Caco-2 (cell line): ENCODE data around the gene DR1. TPM values are rescaled to one million over a fixed set of nuclear protein-coding genes. Genes with fewer than 3 reads are reported as not detected.

Experiments used
- BruUV-seq: library from RNA; stranded (reverse); fragments of 400-500 nt; replicated peaks from 2 replicates; lab custom pipeline; 2021; lab: Mats Ljungman, UMichigan
- CTCF ChIA-PET: fragments of 300-600 bp; sonication (Branson Sonifier 250); formaldehyde crosslinking; loops from one replicate; lab custom pipeline; 2022; ENCODE audit warnings: antibody characterized with exemption; lab: Charles Lee
- POLR2A ChIA-PET: fragments of 300-600 bp; sonication (Branson Sonifier 250); formaldehyde crosslinking; loops from one replicate; lab custom pipeline; 2022; ENCODE audit warnings: antibody characterized with exemption; lab: Charles Lee
- DNase-seq, 2 experiments: peaks; one replicate each; pipeline versions ENCODE4 v3.0.0 to v3.0.0-alpha.2; 2020 to 2022
- H3K27me3 ChIP-seq: replicated peaks from 2 replicates; pipeline ENCODE4 v1.6.0; 2011; ENCODE audit warnings: low read length; ENCODE audit not compliant: control insufficient read depth, insufficient read depth
- H3K36me3 ChIP-seq: 2 replicates; pipeline ENCODE4 v1.5.1; 2011; ENCODE audit warnings: low read length; ENCODE audit not compliant: control insufficient read depth, insufficient read depth
- H3K4me1 ChIP-seq: fragments of 250-450 bp; sonication (Bioruptor Pico); 2 replicates; pipeline ENCODE4 v1.5.1; 2020; ENCODE audit warnings: mild to moderate bottlenecking
- H3K4me3 ChIP-seq: 2 replicates; pipeline ENCODE4 v1.5.1; 2011; ENCODE audit warnings: low read depth, mild to moderate bottlenecking, control low read depth, low read length
- H3K9me3 ChIP-seq: fragments of 250-450 bp; sonication (Bioruptor Pico); 2 replicates; pipeline ENCODE4 v1.5.1; 2020; ENCODE audit warnings: mild to moderate bottlenecking, moderate library complexity
- H3K27ac Mint-ChIP-seq: one replicate; pipeline ENCODE4 v1.8.0; 2022; ENCODE audit warnings: mixed read lengths; ENCODE audit not compliant: unreplicated experiment
- H3K27me3 Mint-ChIP-seq: one replicate; pipeline ENCODE4 v1.8.0; 2022; ENCODE audit warnings: mixed read lengths; ENCODE audit not compliant: insufficient read depth, unreplicated experiment
- H3K36me3 Mint-ChIP-seq: one replicate; pipeline ENCODE4 v1.8.0; 2022; ENCODE audit warnings: mild to moderate bottlenecking, mixed read lengths; ENCODE audit not compliant: insufficient read depth, unreplicated experiment
- H3K4me1 Mint-ChIP-seq: one replicate; pipeline ENCODE4 v1.8.0; 2022; ENCODE audit warnings: low read depth, mixed read lengths; ENCODE audit not compliant: unreplicated experiment
- H3K4me3 Mint-ChIP-seq: one replicate; pipeline ENCODE4 v1.8.0; 2022; ENCODE audit warnings: mild to moderate bottlenecking, moderate library complexity, mixed read lengths; ENCODE audit not compliant: unreplicated experiment
- H3K9me3 Mint-ChIP-seq: one replicate; pipeline ENCODE4 v1.8.0; 2022; ENCODE audit warnings: mixed read lengths; ENCODE audit not compliant: unreplicated experiment
- intact Hi-C: fragments of 100-400 bp; cut with micrococcal nuclease; formaldehyde crosslinking; loops from one replicate; pipeline ENCODE4 v1.10.0; 2022; ENCODE audit not compliant: unreplicated experiment
- total RNA-seq: library from RNA; stranded (reverse); gene quantifications from 2 replicates; pipeline ENCODE4 v1.2.3, GENCODE V29; 2022
- TF ChIP-seq, protein P1 (sequence below), 2 experiments: fragments of 200-600 bp in 1 of 2; IDR thresholded peaks; 1 replicate in 1 of 2; 2 replicates in 1 of 2; pipeline versions ENCODE4 v1.5.1 to v1.8.0; 2011 to 2022; ENCODE audit warnings: antibody characterized with exemption in 1 of 2, control low read depth in 1 of 2, inconsistent platforms in 1 of 2, low read depth in 1 of 2, low read length in 1 of 2, mild to moderate bottlenecking in 1 of 2, moderate library complexity in 1 of 2; ENCODE audit not compliant: insufficient read depth in 1 of 2, severe bottlenecking in 1 of 2, unreplicated experiment in 1 of 2

The DR1 gene
- total RNA-seq, 1 experiment from 2014 or later: 30.5 TPM

DNA sequence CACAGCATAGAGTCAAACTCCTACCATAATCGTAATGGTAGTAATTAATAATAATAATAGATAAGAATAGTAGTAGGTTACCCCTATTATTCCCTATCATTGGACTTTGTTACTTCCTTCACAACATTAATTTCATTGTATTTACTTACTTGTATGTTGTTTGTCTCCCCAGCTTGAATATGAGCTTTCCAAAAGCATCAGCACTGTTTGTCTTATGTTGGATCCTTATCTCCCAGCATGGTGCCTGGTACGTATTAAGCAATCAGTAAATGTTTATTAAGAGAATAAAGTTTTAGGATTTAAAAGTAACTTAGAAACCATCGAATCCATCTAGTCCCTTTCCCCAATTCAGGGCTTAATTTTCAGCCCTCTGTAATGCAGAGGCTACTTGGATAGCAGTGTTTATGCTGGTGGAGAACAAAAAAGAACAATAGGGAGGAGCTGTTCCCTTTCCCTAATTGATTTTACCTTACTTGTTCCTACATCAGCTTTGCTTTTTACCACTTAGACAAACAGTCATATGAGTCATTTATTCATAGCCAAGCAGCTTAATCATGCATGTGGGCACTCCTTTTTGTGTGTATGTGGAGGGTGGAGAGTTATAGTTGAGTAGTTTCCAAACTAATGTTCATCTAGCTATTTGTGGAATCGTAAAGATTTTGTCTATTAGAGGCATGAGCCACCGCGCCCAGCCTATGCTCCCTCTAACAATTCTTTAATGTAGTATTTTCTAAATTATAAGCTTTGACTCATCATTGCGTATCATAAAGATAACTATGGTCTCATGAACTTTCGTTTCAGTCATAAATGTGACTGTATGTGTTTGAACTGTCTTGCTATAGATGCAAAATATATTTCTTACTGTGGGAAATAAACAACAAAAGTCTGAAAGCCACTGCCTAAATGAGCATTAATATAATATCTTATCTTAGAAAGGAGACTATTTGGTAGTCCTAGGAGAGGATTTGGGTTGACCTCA lies 20.9 kb upstream of the DR1 start:
- DNase-seq: no peak
- no peaks in the 10 kb centered on the region for H3K27me3 Mint-ChIP-seq
- Histone ChIP-seq H3K27me3 (no peaks in the 10 kb centered on the region), H3K4me1 (peaks cover 12% of the 10 kb centered on the region), H3K9me3 (no peaks in the 10 kb centered on the region), H3K4me3 (no peak overlapping the region), H3K36me3 (no peaks in the 10 kb centered on the region)
- POLR2A ChIA-PET: no interaction called here
- no peaks in the 10 kb centered on the region for H3K9me3 Mint-ChIP-seq
- TF ChIP-seq, protein P1, sequence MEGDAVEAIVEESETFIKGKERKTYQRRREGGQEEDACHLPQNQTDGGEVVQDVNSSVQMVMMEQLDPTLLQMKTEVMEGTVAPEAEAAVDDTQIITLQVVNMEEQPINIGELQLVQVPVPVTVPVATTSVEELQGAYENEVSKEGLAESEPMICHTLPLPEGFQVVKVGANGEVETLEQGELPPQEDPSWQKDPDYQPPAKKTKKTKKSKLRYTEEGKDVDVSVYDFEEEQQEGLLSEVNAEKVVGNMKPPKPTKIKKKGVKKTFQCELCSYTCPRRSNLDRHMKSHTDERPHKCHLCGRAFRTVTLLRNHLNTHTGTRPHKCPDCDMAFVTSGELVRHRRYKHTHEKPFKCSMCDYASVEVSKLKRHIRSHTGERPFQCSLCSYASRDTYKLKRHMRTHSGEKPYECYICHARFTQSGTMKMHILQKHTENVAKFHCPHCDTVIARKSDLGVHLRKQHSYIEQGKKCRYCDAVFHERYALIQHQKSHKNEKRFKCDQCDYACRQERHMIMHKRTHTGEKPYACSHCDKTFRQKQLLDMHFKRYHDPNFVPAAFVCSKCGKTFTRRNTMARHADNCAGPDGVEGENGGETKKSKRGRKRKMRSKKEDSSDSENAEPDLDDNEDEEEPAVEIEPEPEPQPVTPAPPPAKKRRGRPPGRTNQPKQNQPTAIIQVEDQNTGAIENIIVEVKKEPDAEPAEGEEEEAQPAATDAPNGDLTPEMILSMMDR (IDR thresholded peaks at IDR 0.05; ENCODE audit: insufficient read depth in 1 of 2, low read depth in 1 of 2, low read length in 1 of 2, severe bottlenecking in 1 of 2, unreplicated experiment in 1 of 2): no peak
- H3K27ac Mint-ChIP-seq: no peak overlapping the region
- H3K4me1 Mint-ChIP-seq: no peaks in the 10 kb centered on the region
- H3K4me3 Mint-ChIP-seq: no peak overlapping the region
- H3K36me3 Mint-ChIP-seq: no peaks in the 10 kb centered on the region
- BruUV-seq: no TSS peak
- CTCF ChIA-PET: interaction anchor here (0.7 kb wide), 1 partner anchor 20 kb away, joined by 3 read pairs; no protein-coding TSS in a partner anchor
- intact Hi-C loops: no loop called here

DNA sequence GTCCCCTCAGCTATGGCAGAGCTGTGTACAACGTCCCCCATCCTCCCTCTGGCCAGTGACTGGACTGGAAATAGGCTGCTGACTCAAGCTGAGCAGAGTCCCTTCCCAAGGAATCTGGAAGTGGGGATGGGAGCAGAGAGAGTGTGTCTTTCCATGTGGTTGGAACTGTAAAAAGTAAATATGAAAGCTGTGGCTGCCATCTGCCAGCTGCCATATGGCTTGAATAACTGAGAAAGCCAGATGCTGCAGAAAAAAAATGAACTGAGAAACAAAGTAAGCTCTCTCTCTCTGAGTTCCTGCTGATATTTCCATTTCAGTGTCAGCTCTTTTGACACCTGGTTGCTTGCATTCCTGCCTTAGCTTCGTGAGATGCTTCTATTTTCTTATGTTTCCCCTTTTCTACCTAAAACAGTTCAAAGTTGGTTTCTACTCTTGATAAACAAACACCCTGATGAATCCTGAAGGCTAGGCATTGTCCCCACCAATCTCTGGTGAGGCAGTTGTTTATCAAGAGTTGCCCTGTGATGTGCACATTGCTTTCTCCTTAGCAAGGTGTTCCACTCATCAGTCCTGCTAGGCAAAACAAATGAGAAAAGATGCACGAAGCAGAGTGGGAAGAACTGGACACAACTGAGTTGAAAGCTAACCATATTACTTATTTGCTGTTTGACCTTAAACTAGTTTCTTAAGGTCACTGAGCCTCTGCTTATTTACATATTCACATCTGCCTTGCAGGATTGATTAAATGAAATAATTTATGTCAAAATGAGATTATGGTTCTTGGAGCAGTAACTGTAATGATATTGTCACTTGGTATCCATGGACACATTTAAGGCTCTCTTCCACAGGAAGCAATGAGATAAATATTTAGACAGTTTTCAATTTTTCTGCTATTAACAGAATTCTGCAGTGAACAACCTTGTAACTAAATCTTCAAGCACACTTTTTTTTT lies 16.6 kb upstream of the DR1 start:
- BruUV-seq: no TSS peak
- ChIA-PET POLR2A (no interaction called here), CTCF (no interaction called here)
- Mint-ChIP-seq H3K4me1 (no peaks in the 10 kb centered on the region), H3K27ac (no peak overlapping the region), H3K9me3 (no peaks in the 10 kb centered on the region), H3K36me3 (no peaks in the 10 kb centered on the region), H3K27me3 (no peaks in the 10 kb centered on the region), H3K4me3 (no peak overlapping the region)
- no peak for DNase-seq
- Histone ChIP-seq H3K4me3 (no peak overlapping the region), H3K4me1 (no peaks in the 10 kb centered on the region), H3K36me3 (no peaks in the 10 kb centered on the region), H3K27me3 (no peaks in the 10 kb centered on the region), H3K9me3 (no peaks in the 10 kb centered on the region)
- TF ChIP-seq, protein P1 (IDR thresholded peaks at IDR 0.05; ENCODE audit: insufficient read depth in 1 of 2, low read depth in 1 of 2, low read length in 1 of 2, severe bottlenecking in 1 of 2, unreplicated experiment in 1 of 2): no peak
- intact Hi-C loops: no loop called here

DNA sequence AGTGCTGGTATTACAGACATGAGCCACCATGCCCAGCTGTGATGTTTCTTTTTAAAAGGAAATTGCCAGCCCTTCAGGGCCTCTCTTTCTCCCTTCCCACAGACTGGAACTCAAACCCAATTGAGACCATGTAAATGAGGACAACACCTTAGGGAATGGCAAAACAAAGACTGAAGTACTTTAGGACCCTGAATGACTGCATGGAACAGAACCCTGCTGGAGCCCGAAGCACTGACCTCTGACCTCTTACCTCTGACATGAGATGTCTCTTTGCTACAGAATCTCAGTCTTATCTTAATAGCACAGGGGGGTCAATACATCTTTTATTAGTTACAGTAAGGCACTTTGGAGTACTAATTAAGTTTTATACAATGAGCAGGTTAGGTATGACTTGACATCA lies 15.5 kb upstream of the DR1 start:
- CTCF ChIA-PET: no interaction called here
- no TSS peak for BruUV-seq
- H3K27me3 Mint-ChIP-seq: no peaks in the 10 kb centered on the region
- Histone ChIP-seq H3K27me3 (no peaks in the 10 kb centered on the region), H3K9me3 (no peaks in the 10 kb centered on the region), H3K4me3 (no peak overlapping the region), H3K4me1 (no peaks in the 10 kb centered on the region), H3K36me3 (no peaks in the 10 kb centered on the region)
- H3K9me3 Mint-ChIP-seq: no peaks in the 10 kb centered on the region
- TF ChIP-seq, protein P1 (IDR thresholded peaks at IDR 0.05; ENCODE audit: insufficient read depth in 1 of 2, low read depth in 1 of 2, low read length in 1 of 2, severe bottlenecking in 1 of 2, unreplicated experiment in 1 of 2): no peak
- H3K4me1 Mint-ChIP-seq: no peaks in the 10 kb centered on the region
- POLR2A ChIA-PET: no interaction called here
- no peak for DNase-seq
- intact Hi-C loops: no loop called here
- no peaks in the 10 kb centered on the region for H3K36me3 Mint-ChIP-seq
- H3K4me3 Mint-ChIP-seq: no peak overlapping the region
- H3K27ac Mint-ChIP-seq: no peak overlapping the region
